ENCODE results near the gene NUP37. TPM values are rescaled to one million over a fixed set of nuclear protein-coding genes. Genes with fewer than 3 reads are reported as not detected.

NUP37 gene
- total RNA-seq, 1 experiment from 2014 or later = 59.6 TPM

DNA sequence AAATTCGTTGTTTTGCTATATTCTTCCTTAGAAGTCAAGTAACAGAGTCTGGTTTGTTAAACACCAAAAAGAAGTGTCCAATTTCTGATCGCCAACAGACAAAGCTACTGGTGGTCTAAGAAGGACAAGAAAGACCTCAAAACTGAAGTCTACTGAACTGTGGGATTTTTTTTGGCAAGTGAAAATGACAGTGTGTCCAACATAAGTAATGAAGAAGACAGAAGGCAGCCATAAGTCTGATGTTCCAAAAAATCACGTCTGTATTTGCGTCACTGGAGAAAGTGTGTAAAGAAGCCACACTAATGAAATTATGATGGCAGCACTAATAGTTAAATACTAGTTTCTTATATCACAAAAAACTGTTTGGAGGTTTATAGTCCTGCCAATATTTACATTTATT lies 90.8 kb downstream of the NUP37 start:
- DNase-seq (ENCODE audit: low read depth) = no peak

DNA sequence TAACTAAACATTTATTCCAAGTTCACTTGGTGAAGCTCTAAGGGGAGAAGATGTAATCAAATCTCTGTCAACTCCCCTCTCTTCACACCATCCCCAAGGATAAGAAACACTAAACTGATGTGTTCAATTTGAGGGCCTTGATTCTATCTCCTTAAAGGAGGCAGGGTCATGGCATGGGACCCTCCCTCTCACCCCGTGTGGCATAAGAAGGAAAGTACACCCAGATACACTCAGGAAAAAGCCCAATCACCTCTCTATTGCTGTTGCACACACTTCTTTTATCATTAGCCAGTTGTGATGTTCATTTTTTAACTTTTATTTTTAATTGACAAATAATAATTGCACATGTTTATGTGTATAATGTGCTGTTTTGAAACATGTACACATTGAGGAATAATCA lies 93.2 kb downstream of the NUP37 start:
- no peak for DNase-seq (ENCODE audit: low read depth)

DNA sequence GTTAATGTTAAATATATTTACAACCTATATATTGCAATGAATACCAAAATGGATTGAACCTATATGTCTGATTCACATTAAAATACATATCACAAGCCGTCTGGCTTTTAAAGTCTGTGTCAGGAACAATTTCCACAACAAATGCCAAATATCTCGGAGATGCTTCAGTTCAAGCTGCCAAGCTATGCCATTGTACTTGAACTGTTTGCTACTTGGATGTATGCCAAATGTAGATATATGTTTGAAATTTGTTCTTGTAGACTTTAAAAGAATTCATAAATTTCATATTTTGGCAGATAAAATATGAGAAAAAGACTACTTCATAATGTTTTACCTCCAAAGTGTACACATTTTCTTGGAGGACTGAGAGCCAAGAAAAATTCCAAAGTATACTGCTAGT lies 95.1 kb downstream of the NUP37 start:
- DNase-seq (ENCODE audit: low read depth) = no peak

DNA sequence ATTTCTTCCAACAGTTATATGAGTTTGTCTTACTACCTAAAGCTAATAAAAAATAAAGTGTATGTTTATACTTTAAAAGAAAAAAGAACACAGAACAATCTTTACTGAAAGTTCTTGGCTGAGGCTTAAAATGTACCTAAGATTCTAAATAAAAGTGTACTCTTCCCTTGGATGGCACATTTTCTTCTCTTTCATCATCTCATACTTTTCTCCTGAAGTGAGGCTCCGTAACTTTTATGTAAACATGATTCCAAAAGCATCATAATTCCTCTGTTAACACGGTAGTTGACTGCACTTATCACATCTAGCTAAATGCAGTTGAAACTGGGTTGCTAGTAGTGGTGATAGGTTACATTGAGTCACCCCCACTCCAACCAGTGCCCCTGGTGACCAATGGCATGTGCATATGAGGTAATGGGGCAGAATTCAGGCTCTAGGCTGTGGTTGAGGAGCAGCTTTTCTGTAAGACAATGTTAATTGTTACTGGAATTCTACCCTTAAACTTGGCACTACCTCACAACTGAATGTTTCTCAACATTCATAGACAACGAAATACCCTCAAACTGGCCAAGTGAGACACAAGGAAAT lies 96.5 kb downstream of the NUP37 start:
- DNase-seq (ENCODE audit: low read depth) = peak; percentile 31

Other genes starting within 250 kb of the NUP37 start
- 7.7 and 10.4 TPM in 2 replicates for gene DRAM1, start 242.5 kb downstream of the NUP37 start, total RNA-seq (2014; rRNA removed)
- 67.2 and 96.4 TPM in 2 replicates for gene WASHC3, start 58.1 kb downstream of the NUP37 start, total RNA-seq (2014; rRNA removed)
- gene PARPBP, start 69 bp upstream of the NUP37 start, total RNA-seq (2014; rRNA removed) = 30.1 and 31.7 TPM in 2 replicates
- gene PMCH, start 77.7 kb upstream of the NUP37 start, total RNA-seq (2014; rRNA removed) = not detected in 2 replicates